Adrenal gland (tissue), 12 donors: ENCODE results near the gene GUCY1A1. TPM values are rescaled to one million over a fixed set of nuclear protein-coding genes. Genes with fewer than 3 reads are reported as not detected.

Experiments
- DNase-seq, 7 donors: peaks; one replicate each; pipeline ENCODE4 v3.0.0-alpha.2; 2019 to 2020
- H3K27ac ChIP-seq, 5 donors: fragments of 200-600 bp; sonication (generic) in 4 of 5; 1 replicate in 3 of 5; 2 replicates in 2 of 5; pipeline versions ENCODE4 v1.5.1 to v1.8.0; 2016 to 2020; ENCODE audit warnings: mild to moderate bottlenecking in 1 of 5
- H3K27me3 ChIP-seq: fragments of 200-600 bp; 2 replicates; pipeline ENCODE4 v1.8.0; 2021
- H3K36me3 ChIP-seq, 2 donors: fragments of 200-600 bp; replicated peaks in 1 of 2; 1 replicate in 1 of 2; 2 replicates in 1 of 2; pipeline versions ENCODE4 v1.5.1 to v1.8.0; 2018 to 2022
- H3K4me1 ChIP-seq, 2 donors: fragments of 200-600 bp; replicated peaks in 1 of 2; 1 replicate in 1 of 2; 2 replicates in 1 of 2; pipeline versions ENCODE4 v1.5.1 to v1.8.0; 2018 to 2021
- H3K4me3 ChIP-seq, 4 donors: fragments of 200-600 bp; sonication (generic) in 3 of 4; one replicate each; pipeline ENCODE4 v1.5.1; 2016 to 2018
- H3K9me3 ChIP-seq, 3 donors: fragments of 200-600 bp; sonication (generic) in 1 of 3; replicated peaks in 1 of 3; 1 replicate in 2 of 3; 2 replicates in 1 of 3; pipeline versions ENCODE4 v1.5.1 to v1.8.0; 2016 to 2021
- POLR2A ChIP-seq, 2 donors: fragments of 450-650 bp; IDR thresholded peaks; one replicate each; pipeline ENCODE4 v1.6.1; 2017; ENCODE audit warnings: antibody characterized with exemption in 2 of 2, mild to moderate bottlenecking in 2 of 2, moderate library complexity in 1 of 2
- WGBS, 4 donors: extraction: QIAGEN DNeasy Blood & Tissue Kit in 2 of 4; methylation state at CpG; one replicate each; pipeline versions ENCODE4 v1.1.5 to v1.1.7; 2013 to 2017; 5-methylcytosine and 5-hydroxymethylcytosine counted together
- intact Hi-C, 2 donors: fragments of 100-400 bp; cut with DNase I; formaldehyde crosslinking; loops; one replicate each; pipeline versions ENCODE4 v1.14.1 to v1.15.0; 2022 to 2023
- polyA plus RNA-seq, 3 donors: library from polyadenylated mRNA; stranded (reverse); fragments of 200-250 nt in 2 of 3; fragments of 350-450 nt in 1 of 3; fragmentation: Illumina TruSeq in 1 of 3; extraction: RNeasy Lipid Tissue Mini Kit (QIAGEN cat#74804) in 1 of 3; gene quantifications; one replicate each; pipeline ENCODE4 v1.2.3, GENCODE V29; 2013 to 2014
- total RNA-seq, 9 donors: library from RNA; depleted of rRNA in 4 of 9; stranded (reverse); fragments of >200 nt in 4 of 9; fragments of 120-200 nt in 1 of 9; fragmentation: NEBNext Ultra II Directional in 1 of 9; extraction: Animal tissue kit (Norgen Biotek cat#: 25700) in 1 of 9; gene quantifications; one replicate each; pipeline versions ENCODE4 v1.1.0 to v1.2.4, GENCODE V29; 2013 to 2023
- TF ChIP-seq, protein P1 (sequence below), 6 experiments: fragments of 450-650 bp in 4 of 6; fragments of 200-600 bp in 2 of 6; sonication (generic) in 1 of 6; IDR thresholded peaks; 1 replicate in 5 of 6; 2 replicates in 1 of 6; pipeline versions ENCODE4 v1.5.1 to v1.8.0; 2016 to 2021; ENCODE audit warnings: antibody characterized with exemption in 6 of 6, mild to moderate bottlenecking in 2 of 6, moderate library complexity in 1 of 6
- donor health status: healthy with polysubstance abuse.
- donor health status: Bipolar disorder and iron deficiency.
- donor health status: DM: yes; HTN: yes; CAD: no.
- donor health status: DM: no; HTN: no; CAD: no.
- donor health status: DM: no; HTN: no; CAD: no.
- donor health status: DM: yes; HTN: yes; CAD: no.

The GUCY1A1 gene
- total and polyA plus RNA-seq, 12 donors = 2.3 to 17.1 (median 10.3) TPM

- no peak overlapping the region for H3K4me3 ChIP-seq
- no peaks in the 10 kb centered on the region for H3K9me3 ChIP-seq
- no peak for DNase-seq
- 84 to 92% (median 87%) methylated on average over 1 of the region's 1 CpG for WGBS, 4 donors
- no peak overlapping the region for H3K27ac ChIP-seq
- no peaks in the 10 kb centered on the region for H3K27me3 ChIP-seq
- no peaks in the 10 kb centered on the region for H3K36me3 ChIP-seq
- intact Hi-C loops = no loop called here
- TF ChIP-seq, protein P1, sequence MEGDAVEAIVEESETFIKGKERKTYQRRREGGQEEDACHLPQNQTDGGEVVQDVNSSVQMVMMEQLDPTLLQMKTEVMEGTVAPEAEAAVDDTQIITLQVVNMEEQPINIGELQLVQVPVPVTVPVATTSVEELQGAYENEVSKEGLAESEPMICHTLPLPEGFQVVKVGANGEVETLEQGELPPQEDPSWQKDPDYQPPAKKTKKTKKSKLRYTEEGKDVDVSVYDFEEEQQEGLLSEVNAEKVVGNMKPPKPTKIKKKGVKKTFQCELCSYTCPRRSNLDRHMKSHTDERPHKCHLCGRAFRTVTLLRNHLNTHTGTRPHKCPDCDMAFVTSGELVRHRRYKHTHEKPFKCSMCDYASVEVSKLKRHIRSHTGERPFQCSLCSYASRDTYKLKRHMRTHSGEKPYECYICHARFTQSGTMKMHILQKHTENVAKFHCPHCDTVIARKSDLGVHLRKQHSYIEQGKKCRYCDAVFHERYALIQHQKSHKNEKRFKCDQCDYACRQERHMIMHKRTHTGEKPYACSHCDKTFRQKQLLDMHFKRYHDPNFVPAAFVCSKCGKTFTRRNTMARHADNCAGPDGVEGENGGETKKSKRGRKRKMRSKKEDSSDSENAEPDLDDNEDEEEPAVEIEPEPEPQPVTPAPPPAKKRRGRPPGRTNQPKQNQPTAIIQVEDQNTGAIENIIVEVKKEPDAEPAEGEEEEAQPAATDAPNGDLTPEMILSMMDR (IDR thresholded peaks at IDR 0.05) = no peak
- no peak for TF ChIP-seq POLR2A (IDR thresholded peaks at IDR 0.05)
- H3K4me1 ChIP-seq = no peaks in the 10 kb centered on the region
Observed at GRCh38 chr4:155659176-155659575, 7.5 kb upstream of the GUCY1A1 start.

DNA sequence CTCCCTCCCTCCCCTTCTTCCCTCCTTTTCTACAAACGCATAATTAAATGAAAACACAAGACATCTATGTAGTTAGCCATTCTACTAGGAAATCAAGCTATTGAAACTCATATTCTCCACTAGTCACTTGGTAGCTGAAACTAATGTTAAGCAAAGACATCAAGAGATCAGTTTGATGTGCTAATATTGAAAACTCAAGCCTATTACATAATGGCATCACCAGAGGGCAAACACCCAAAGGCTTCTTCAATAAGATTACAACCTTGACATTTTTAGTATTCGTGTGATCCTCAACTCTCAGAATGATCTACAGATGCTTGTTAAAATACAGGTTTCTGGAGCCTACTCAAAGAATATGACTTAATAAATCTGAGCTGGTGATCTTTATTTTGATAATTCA lies 6.2 kb upstream of the GUCY1A1 start:
- Histone ChIP-seq H3K4me3 (no peak overlapping the region), H3K4me1 (no peaks in the 10 kb centered on the region), H3K9me3 (no peaks in the 10 kb centered on the region), H3K27me3 (no peaks in the 10 kb centered on the region), H3K27ac (no peak overlapping the region), H3K36me3 (no peaks in the 10 kb centered on the region)
- intact Hi-C loops = no loop called here
- TF ChIP-seq POLR2A (IDR thresholded peaks at IDR 0.05) = no peak
- no peak for DNase-seq
- WGBS, 4 donors = 46 to 75% (median 51%) methylated on average over 2 of the region's 2 CpGs

GRCh38 chr4:155665054-155665453 lies 1.6 kb upstream of the GUCY1A1 start:
- no peak overlapping the region for H3K4me3 ChIP-seq
- WGBS, 4 donors = 58 to 71% (median 66%) methylated on average over 2 of the region's 2 CpGs
- H3K27ac ChIP-seq = no peak overlapping the region
- H3K9me3 ChIP-seq = no peaks in the 10 kb centered on the region
- H3K4me1 ChIP-seq = no peaks in the 10 kb centered on the region
- intact Hi-C loops = no loop called here
- DNase-seq = no peak
- no peaks in the 10 kb centered on the region for H3K27me3 ChIP-seq
- H3K36me3 ChIP-seq = no peaks in the 10 kb centered on the region
- no peak for TF ChIP-seq POLR2A (IDR thresholded peaks at IDR 0.05)

GRCh38 chr4:155667222-155667567 lies 547 bp downstream of the GUCY1A1 start:
- Histone ChIP-seq H3K4me1 (no peaks in the 10 kb centered on the region), H3K36me3 (no peaks in the 10 kb centered on the region), H3K27ac (peak overlapping the region in 2 of 5 donors; percentile 70 to 78), H3K27me3 (no peaks in the 10 kb centered on the region), H3K4me3 (peak overlapping the region in 3 of 4 donors; percentile 14 to 42 (median 38)), H3K9me3 (no peaks in the 10 kb centered on the region)
- intact Hi-C loops = no loop called here
- 1 to 2% (median 2%) methylated on average over 8 to 27 of the region's 27 CpGs for WGBS, 4 donors
- DNase-seq = peak in 5 of 7 donors; percentile 1 to 74 (median 16)
- TF ChIP-seq, protein P1 (IDR thresholded peaks at IDR 0.05) = no peak
- no peak for TF ChIP-seq POLR2A (IDR thresholded peaks at IDR 0.05)

DNA sequence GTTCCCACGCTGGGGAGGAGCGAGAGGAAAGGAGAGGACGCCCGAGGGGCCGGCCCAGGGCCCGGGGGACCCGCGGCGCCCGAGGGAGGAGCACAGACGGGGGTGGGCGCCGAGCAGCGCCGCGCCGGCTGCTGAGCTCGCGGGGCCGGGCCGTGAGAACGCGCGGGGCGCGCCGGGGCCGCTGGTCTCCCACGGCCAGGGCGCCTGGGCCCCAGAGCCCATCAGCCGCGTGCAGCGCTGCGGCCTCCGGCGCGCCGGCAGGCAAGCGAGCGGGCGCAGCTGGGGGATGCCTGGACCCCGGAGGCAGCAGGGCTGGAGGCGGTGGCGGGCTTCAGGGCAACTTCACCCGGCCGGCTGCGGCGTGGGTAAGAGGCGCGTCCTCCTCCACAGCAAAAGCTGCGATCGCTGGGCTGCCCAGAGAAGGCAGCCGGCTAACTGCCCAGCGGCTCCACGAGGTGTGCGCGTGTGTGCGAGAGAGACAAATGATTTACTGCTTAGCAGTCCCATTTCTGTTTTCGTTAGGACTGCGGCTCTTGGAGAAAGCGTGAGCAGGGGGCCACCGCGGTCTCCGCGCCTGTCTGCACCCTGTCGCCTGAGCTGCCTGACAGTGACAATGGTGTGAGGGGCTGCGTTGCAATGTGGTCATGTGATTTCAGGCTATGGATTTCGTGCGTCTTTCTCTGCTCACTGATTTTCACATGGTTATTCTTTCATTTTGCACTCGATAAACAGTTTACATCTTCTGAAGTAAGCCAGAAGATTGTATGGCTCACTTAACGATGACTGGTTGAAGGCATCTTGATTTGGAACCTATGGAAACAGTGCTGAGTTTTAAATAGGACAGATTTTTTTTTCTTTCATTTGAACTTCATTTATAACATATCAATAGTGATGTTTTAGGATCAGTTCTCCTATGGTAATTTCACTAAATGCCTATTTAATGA lies 1.2 kb downstream of the GUCY1A1 start:
- Histone ChIP-seq H3K4me1 (no peaks in the 10 kb centered on the region), H3K36me3 (no peaks in the 10 kb centered on the region), H3K9me3 (no peaks in the 10 kb centered on the region), H3K4me3 (peak overlapping the region in 3 of 4 donors; percentile 14 to 42 (median 38)), H3K27me3 (no peaks in the 10 kb centered on the region), H3K27ac (peak overlapping the region in 2 of 5 donors; percentile 70 to 78)
- DNase-seq = peak in 4 of 7 donors; percentile 9 to 66 (median 22)
- 1 to 3% (median 1%) methylated on average over 22 to 71 of the region's 71 CpGs for WGBS, 4 donors
- intact Hi-C loops = no loop called here
- TF ChIP-seq, protein P1 (IDR thresholded peaks at IDR 0.05) = no peak
- no peak for TF ChIP-seq POLR2A (IDR thresholded peaks at IDR 0.05)
